Measurements from ENCODE around the gene DPM2. TPM values are rescaled to one million over a fixed set of nuclear protein-coding genes. Genes with fewer than 3 reads are reported as not detected.

Gene DPM2
- total and polyA plus RNA-seq, 2 experiments from 2014 or later, result 36.6 to 92.4 TPM

- no peaks in the 10 kb centered on the region for H3K9me2 ChIP-seq (ENCODE audit: insufficient read depth)
- no peaks in the 10 kb centered on the region for H3K27me3 ChIP-seq (ENCODE audit: insufficient read depth)
- Mint-ChIP-seq H3K27me3 (ENCODE audit: insufficient read depth, low read depth, poor library complexity) (peaks cover 19% of the 10 kb centered on the region), H3K36me3 (ENCODE audit: low read depth) (peaks cover 4% of the 10 kb centered on the region; the same call in 2 of the 3 replicates), H3K9me3 (no peaks in the 10 kb centered on the region), H3K4me1 (peaks cover 66% of the 10 kb centered on the region), H3K4me3 (peak overlapping the region; percentile 96), H3K27ac (no peak overlapping the region)
- TF ChIP-seq ZNF331 (CRISPR knock-in tag; IDR thresholded peaks at IDR 0.05; ENCODE audit: low read depth) (no peak), ZNF114 (CRISPR knock-in tag; IDR thresholded peaks at IDR 0.05) (no peak), CREB1 (CRISPR knock-in tag; IDR thresholded peaks at IDR 0.05; ENCODE audit: low read depth) (no peak), ETS1 (IDR thresholded peaks at IDR 0.05) (no peak), JUNB (IDR thresholded peaks at IDR 0.05; ENCODE audit: unreplicated experiment) (no peak), NANOG (IDR thresholded peaks at IDR 0.05; ENCODE audit: borderline replicate concordance) (no peak), EZH2phosphoT487 (IDR thresholded peaks at IDR 0.05; ENCODE audit: unreplicated experiment) (no peak), EZH2 (IDR thresholded peaks at IDR 0.05; ENCODE audit: low read depth, unreplicated experiment) (no peak), STAT1 (IDR thresholded peaks at IDR 0.05; ENCODE audit: unreplicated experiment) (no peak), CTCF (conservative IDR thresholded peaks at IDR 0.05; ENCODE audit: low read depth in 2 of 2) (no peak)
- peak overlapping the region; percentile 88 for H3K27ac ChIP-seq (ENCODE audit: low read depth)
- H4K20me1 ChIP-seq (replicated peaks; ENCODE audit: insufficient read depth), result peaks cover 32% of the 10 kb centered on the region
- peak overlapping the region; percentile 99 for H3K4me2 ChIP-seq
- H3F3A ChIP-seq (replicated peaks; ENCODE audit: low read depth), result peaks cover 10% of the 10 kb centered on the region
- DNase-seq (ENCODE audit: low spot score), result no peak
- peaks cover 45% of the 10 kb centered on the region for H3K4me1 ChIP-seq (ENCODE audit: insufficient read depth)
- H3K4me3 ChIP-seq, result peak overlapping the region; percentile 98
- H3K36me3 ChIP-seq (ENCODE audit: insufficient read depth), result no peaks in the 10 kb centered on the region
- H3K79me2 ChIP-seq (replicated peaks; ENCODE audit: insufficient read depth), result peaks cover 80% of the 10 kb centered on the region
- no peak for ATAC-seq
- H2AFZ ChIP-seq, result no peak overlapping the region
Observed at GRCh38 chr9:127977009-127977883, 39.6 kb upstream of the DPM2 start.

GRCh38 chr9:127976498-127976897 is 38.8 kb upstream of the DPM2 start:
- H3K9me3 Mint-ChIP-seq, result no peaks in the 10 kb centered on the region
- Histone ChIP-seq H3K4me2 (no peak overlapping the region), H4K20me1 (replicated peaks; ENCODE audit: insufficient read depth) (peaks cover 34% of the 10 kb centered on the region), H3K9me2 (ENCODE audit: insufficient read depth) (no peaks in the 10 kb centered on the region), H3K79me2 (replicated peaks; ENCODE audit: insufficient read depth) (peaks cover 87% of the 10 kb centered on the region), H3K4me3 (no peak overlapping the region), H3K27me3 (ENCODE audit: insufficient read depth) (no peaks in the 10 kb centered on the region), H3K27ac (ENCODE audit: low read depth) (0 out of 2 replicates have a peak overlapping the region, but pooled peaks have one; percentile 32), H2AFZ (no peak overlapping the region), H3F3A (replicated peaks; ENCODE audit: low read depth) (peaks cover 10% of the 10 kb centered on the region), H3K4me1 (ENCODE audit: insufficient read depth) (peaks cover 48% of the 10 kb centered on the region), H3K36me3 (ENCODE audit: insufficient read depth) (no peaks in the 10 kb centered on the region)
- H3K4me3 Mint-ChIP-seq, result no peak overlapping the region
- H3K36me3 Mint-ChIP-seq (ENCODE audit: low read depth), result peaks cover 4% of the 10 kb centered on the region; the same call in 2 of the 3 replicates
- DNase-seq (ENCODE audit: low spot score), result no peak
- no peak overlapping the region for H3K27ac Mint-ChIP-seq
- peaks cover 22% of the 10 kb centered on the region for H3K27me3 Mint-ChIP-seq (ENCODE audit: insufficient read depth, low read depth, poor library complexity)
- peaks cover 69% of the 10 kb centered on the region for H3K4me1 Mint-ChIP-seq
- no peak for ATAC-seq
- TF ChIP-seq EZH2phosphoT487 (IDR thresholded peaks at IDR 0.05; ENCODE audit: unreplicated experiment) (no peak), CREB1 (CRISPR knock-in tag; IDR thresholded peaks at IDR 0.05; ENCODE audit: low read depth) (no peak), JUNB (IDR thresholded peaks at IDR 0.05; ENCODE audit: unreplicated experiment) (no peak), ETS1 (IDR thresholded peaks at IDR 0.05) (no peak), REST (IDR thresholded peaks at IDR 0.05; ENCODE audit: unreplicated experiment) (no peak), EZH2 (IDR thresholded peaks at IDR 0.05; ENCODE audit: low read depth, unreplicated experiment) (no peak), POLR2AphosphoS5 (IDR thresholded peaks at IDR 0.05; ENCODE audit: low read depth) (no peak), ZNF331 (CRISPR knock-in tag; IDR thresholded peaks at IDR 0.05; ENCODE audit: low read depth) (no peak), ZNF114 (CRISPR knock-in tag; IDR thresholded peaks at IDR 0.05) (no peak), STAT1 (IDR thresholded peaks at IDR 0.05; ENCODE audit: unreplicated experiment) (no peak), NANOG (IDR thresholded peaks at IDR 0.05; ENCODE audit: borderline replicate concordance) (no peak)
